HG03175 (cell line): Measurements from ENCODE around the gene TAF4.
"Not testable (repeated sequence)": the region's sequence is repeated elsewhere in the genome, so short reads cannot be mapped to it uniquely, and the experiment has no call there.

Source experiments
- ATAC-seq: cut with Tn5 transposase; IDR thresholded peaks from one replicate; pipeline ENCODE4 v1.9.1; 2021; ENCODE audit warnings: mild to moderate bottlenecking, moderate library complexity; ENCODE audit not compliant: unreplicated experiment

Gene TAF4

DNA sequence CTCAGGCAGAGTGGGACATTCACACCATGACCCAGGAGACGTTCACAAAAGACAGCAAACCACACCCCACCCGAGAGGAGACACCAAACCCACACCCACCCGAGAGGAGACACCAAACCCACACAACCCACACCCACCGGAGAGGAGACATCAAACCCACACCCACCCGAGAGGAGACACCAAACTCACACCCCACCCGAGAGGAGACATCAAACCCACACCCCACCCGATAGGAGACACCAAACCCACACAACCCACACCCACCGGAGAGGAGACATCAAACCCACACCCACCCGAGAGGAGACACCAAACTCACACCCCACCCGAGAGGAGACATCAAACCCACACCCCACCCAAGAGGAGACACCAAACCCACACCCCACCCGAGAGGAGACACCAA, 84.0 kb downstream of the TAF4 start:
- not testable (repeated sequence) for ATAC-seq

GRCh38 chr20:61980647-61981583, 84.8 kb downstream of the TAF4 start:
- ATAC-seq: no peak

DNA sequence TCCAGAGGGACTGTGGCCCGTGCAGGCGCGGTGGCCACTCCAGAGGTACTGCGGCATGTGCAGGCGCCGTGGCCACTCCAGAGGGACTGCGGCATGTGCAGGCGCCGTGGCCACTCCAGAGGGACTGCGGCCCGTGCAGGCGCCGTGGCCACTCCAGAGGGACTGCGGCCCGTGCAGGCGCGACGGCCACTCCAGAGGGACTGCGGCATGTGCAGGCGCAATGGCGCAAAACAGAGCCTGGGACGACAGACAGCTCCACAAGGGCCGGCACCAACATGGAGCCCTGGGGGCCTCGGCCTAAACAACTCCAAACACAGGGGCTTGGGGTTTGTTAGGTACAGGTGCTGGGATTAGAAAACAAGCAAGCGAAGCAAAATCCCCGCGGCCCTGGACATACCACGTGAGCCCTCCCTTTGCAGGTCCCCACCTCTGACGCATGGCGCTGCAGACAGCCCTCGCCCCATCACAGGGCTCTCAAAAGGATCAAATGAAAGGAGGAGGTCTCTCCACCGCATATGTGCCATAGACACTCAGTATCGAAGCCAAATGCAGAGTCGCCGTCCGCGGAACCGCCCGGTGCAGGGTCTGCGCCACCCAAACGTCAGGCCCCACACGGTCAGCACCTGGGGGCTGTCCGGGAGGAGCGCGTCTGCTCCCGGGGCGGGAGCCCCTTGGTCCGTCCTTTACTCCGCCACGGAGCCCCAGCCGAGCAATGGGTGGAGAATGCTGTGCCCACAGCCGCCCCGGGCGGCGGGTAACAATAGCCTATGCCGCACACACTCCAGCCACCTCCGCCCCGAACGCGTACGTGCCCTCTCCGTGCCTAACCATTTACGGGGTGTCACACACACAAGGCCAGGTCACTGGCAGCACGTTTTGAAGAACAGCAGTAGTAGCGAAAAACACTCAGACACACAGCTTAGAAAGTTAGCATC, 85.7 kb downstream of the TAF4 start:
- no peak for ATAC-seq

- no peak for ATAC-seq
Measured at GRCh38 chr20:61979090-61979489, 86.6 kb downstream of the TAF4 start.

GRCh38 chr20:61978491-61978890, 87.2 kb downstream of the TAF4 start:
- ATAC-seq: no peak

GRCh38 chr20:61977419-61977786, 88.3 kb downstream of the TAF4 start:
- no peak for ATAC-seq

DNA sequence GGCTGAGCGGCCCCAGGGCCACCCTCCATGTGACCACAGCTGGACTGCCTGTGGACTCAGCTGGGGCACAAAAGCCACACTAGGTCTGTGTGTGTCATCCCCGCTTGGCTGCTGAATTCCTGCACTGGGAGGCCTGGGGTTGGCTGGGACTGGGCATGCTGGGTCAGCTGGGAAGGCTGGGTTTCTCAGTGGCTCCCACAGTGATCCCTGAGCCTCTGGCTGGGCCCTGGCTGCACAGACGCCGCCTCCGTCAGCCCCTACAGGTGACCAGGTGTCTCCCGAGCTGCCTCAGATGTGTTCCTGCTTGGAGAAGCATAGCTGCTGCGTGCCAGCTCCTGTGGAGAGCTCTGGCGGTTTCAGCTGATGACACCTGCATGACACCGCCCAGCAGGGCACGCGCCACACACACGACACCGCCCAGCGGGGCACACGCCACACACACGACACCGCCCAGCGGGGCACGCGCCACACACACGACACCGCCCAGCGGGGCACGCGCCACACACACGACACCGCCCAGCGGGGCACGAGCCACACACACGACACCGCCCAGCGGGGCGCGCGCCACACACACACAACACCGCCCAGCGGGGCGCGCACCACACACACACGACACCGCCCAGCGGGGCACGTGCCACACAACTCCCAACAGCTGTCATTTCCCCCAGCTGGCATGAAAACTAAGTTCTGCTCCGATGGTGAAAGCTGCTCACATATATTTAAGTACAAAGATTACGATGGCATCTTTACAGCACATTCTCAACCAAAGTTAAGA, 88.8 kb downstream of the TAF4 start:
- no peak for ATAC-seq

DNA sequence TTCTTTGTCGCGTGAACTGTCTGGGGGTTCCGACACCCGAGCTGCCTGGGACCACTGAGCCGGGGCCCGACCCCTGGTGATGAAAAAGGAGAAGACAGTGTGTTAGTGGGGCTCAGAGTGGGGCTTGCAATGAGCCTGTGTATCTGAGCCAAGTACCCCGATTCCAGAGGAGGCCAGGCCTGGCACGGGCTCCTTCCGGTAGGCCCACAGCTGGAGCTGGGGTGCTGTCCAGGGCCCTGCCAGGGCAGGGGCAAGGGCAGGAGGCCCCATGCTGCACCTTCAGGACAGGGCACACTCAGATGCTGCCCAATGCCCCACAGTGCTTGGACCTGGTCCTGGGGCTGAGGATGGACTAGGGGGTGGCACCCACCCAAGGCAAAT, 89.4 kb downstream of the TAF4 start:
- no peak for ATAC-seq

GRCh38 chr20:61975407-61976129, 90.1 kb downstream of the TAF4 start:
- no peak for ATAC-seq

- ATAC-seq: no peak
Measured at GRCh38 chr20:61974357-61974665, 91.4 kb downstream of the TAF4 start.

DNA sequence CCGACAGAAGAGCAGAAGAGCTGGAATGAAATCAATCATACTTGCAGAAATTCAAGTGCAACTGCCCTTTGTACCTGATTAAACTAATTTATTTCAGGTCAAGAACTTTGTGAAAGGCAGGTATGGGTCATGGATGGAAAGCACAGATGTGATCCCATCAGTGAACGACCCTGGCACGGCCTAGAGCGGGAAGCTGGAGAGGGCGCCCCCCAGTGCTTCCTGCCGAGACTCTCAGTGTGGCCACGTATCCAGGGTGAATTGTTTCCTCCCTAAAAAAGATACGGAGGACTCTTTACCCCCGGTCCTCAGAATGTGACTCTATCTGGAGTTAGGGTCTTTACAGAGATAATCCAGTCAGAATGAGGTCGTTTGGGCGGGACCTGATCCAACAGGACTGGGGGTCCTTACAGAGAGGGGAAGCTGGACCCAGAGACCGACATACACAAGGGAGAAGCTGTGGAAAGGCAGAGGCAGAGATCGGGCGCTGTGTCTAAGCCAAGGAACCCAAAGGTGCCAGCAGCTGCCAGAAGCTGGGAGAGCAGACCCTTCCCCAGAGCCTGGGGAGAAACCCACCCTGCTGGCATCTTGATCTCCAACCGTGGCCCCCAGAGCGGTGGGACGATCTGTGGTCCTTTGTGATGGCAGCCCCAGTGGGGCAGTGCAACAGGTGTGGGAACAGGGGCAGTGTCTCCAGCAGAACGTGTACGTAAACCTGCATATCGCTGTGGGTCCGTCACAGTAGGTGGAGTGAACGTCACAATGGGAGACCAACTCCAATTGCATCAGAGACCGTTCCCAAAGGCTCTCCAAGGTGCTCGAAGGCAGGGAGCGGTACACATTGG, 91.9 kb downstream of the TAF4 start:
- ATAC-seq: no peak

- ATAC-seq: no peak
Measured at GRCh38 chr20:61972636-61973508, 92.8 kb downstream of the TAF4 start.

DNA sequence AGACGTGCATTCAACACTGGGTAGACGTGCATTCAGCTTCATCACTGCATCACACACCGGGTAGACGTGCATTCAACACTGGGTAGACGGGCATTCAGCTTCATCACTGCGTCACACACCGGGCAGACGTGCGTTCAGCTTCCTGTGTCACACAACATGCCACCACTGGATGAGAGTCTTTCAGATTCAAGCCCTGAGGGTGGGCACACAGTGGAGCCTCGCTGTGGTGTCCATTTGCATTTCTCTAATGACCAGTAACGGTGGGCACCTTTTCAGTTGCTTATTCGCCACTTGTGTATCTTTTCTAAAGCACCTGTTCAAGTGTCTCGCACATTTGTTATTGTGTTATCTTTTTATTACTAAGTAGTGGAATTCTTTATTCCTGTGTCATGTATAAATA, 94.1 kb downstream of the TAF4 start:
- ATAC-seq: not testable (repeated sequence)

DNA sequence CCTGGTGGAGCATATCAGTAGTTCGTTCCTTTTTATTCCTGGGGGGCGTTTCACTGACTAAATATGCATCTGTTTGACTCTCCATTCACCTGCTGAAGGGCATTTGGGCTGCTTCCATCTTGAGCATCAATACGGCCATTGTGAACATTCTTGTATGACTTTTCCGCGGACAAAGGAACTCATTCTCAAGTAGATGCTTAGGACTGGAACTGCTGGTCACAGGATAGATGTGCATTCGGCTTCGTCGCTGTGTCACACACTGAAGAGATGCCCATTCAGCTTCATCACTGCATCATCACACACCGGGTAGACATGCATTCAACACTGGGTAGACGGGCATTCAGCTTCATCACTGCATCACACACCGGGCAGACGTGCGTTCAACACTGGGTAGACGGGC, 95.3 kb downstream of the TAF4 start:
- no peak for ATAC-seq

GRCh38 chr20:61969806-61970205, 95.9 kb downstream of the TAF4 start:
- no peak for ATAC-seq

DNA sequence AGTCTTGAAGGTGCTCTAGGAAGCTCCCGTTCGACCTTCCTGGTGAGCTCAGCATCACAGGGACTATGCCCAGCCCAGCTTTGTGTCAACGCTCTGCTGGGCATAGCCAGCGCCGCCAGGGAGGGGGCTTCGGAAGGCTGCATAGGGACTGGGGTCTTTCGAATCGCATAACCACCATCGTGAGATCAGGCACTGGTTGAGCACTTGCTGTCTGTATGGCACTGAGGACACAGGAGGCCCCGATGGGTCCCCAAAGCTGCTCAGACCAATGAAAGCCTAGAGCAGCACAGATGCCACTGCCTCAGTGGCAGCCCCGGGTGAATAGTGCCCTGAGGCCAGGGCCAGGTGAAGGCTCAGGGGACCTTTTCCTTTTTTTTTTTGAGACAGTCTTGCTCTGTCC, 96.7 kb downstream of the TAF4 start:
- no peak for ATAC-seq

DNA sequence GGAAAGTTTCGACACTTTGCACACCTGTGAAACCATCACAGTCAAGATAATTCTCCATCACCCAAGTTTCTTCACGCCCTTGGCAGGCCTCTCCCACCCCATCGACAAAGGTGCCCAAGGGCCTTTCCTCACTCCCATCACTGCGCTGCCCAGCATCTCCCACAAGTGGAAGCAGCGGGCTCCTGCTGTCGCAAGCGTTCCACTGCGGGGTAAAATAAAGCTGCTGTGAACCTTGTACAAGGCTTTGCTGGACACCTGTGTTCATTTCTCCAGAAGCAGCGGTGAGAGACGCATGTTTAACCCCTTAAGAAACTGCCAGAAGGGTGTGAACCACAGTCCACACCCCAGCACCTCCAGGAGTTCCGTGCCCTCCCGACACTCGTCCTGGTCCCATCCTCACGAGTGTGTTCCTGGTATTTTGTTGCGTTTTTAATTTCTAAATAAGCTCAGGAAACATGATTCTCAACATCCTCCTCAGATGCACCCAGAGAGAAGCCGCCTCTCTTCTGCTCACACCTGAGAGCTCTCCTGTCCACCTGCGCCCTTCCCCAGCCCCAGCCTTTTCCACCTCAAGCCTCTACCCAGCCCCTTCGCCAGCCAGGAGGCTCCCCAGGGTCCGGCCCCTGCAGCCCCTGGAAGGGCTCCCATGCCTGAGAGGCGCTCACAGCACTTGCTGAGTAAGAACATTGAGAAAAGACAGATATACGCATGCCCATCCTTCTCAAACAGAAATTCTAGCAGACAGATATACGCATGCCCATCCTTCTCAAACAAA, 97.5 kb downstream of the TAF4 start:
- no peak for ATAC-seq

GRCh38 chr20:61967300-61967699, 98.4 kb downstream of the TAF4 start:
- no peak for ATAC-seq
